KMS-11 (cell line): ENCODE data around the gene DOK7.
"Not testable (repeated sequence)": the region's sequence is repeated elsewhere in the genome, so short reads cannot be mapped to it uniquely, and the experiment has no call there.

ENCODE experiments used
- H2AFZ ChIP-seq: fragments of 200-600 bp; sonication (generic); 2 replicates; pipeline ENCODE4 v1.6.1; 2016; ENCODE audit warnings: antibody characterized with exemption, mixed run types, low read depth
- H3K27ac ChIP-seq: fragments of 200-600 bp; sonication (generic); 2 replicates; pipeline ENCODE4 v1.6.1; 2016; ENCODE audit warnings: mild to moderate bottlenecking, mixed run types
- H3K27me3 ChIP-seq: fragments of 200-600 bp; sonication (generic); 2 replicates; pipeline ENCODE4 v1.6.1; 2017; ENCODE audit warnings: mild to moderate bottlenecking, low read depth, mixed run types, moderate library complexity; ENCODE audit not compliant: insufficient read depth
- H3K36me3 ChIP-seq: fragments of 200-600 bp; sonication (generic); 2 replicates; pipeline ENCODE4 v1.6.1; 2017; ENCODE audit warnings: mild to moderate bottlenecking, mixed run types; ENCODE audit not compliant: insufficient read depth
- H3K4me1 ChIP-seq: fragments of 200-600 bp; sonication (generic); 2 replicates; pipeline ENCODE4 v1.6.1; 2016; ENCODE audit warnings: mild to moderate bottlenecking, low read depth, mixed run types; ENCODE audit not compliant: poor library complexity, severe bottlenecking
- H3K4me2 ChIP-seq: fragments of 200-600 bp; sonication (generic); 2 replicates; pipeline ENCODE4 v1.7.0; 2016; ENCODE audit warnings: mild to moderate bottlenecking, mixed run types
- H3K4me3 ChIP-seq: fragments of 200-600 bp; sonication (generic); IDR thresholded peaks from 2 replicates; pipeline ENCODE4 v1.6.1; 2017; ENCODE audit warnings: low read depth, low read length, mixed read lengths; ENCODE audit not compliant: insufficient read depth
- H3K79me2 ChIP-seq: fragments of 200-600 bp; sonication (generic); 2 replicates; pipeline ENCODE4 v1.6.1; 2016; ENCODE audit warnings: low read depth, mixed run types; ENCODE audit not compliant: insufficient read depth
- H3K9ac ChIP-seq: fragments of 200-600 bp; sonication (generic); 2 replicates; pipeline ENCODE4 v1.6.1; 2016; ENCODE audit warnings: mild to moderate bottlenecking, mixed run types
- H4K20me1 ChIP-seq: fragments of 200-600 bp; sonication (generic); 2 replicates; pipeline ENCODE4 v1.6.1; 2016; ENCODE audit warnings: mild to moderate bottlenecking, mixed run types; ENCODE audit not compliant: insufficient read depth
- TF ChIP-seq, protein P1 (sequence below): fragments of 200-600 bp; sonication (generic); conservative IDR thresholded peaks from 2 replicates; pipeline ENCODE4 v1.6.1; 2017; ENCODE audit warnings: low read depth, mild to moderate bottlenecking, antibody characterized with exemption, low read length, moderate library complexity, mixed read lengths

Gene DOK7

DNA sequence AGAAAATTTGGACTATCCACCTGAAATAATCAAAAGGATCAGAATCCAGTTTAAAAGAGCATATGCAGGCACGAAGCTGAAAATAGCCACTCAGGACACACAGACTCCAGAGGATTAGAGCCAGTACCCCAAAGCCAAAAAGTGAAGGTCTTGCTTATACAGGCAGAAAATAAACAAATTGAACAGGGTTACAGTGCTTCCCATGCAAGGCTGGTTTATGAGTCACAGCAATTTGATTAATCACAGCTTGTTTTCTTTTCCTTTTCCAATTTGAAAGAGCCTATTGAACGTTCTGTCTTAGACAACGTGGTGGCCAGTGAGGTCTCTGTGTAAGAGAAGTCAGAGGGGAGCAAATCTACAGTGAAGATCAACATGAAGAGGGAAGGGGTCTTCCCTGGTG, 11.2 kb upstream of the DOK7 start:
- Histone ChIP-seq H4K20me1 (no peaks in the 10 kb centered on the region), H3K79me2 (no peaks in the 10 kb centered on the region), H3K4me2 (no peak overlapping the region), H3K27ac (no peak overlapping the region), H3K4me1 (no peaks in the 10 kb centered on the region), H3K36me3 (no peaks in the 10 kb centered on the region), H3K4me3 (no peak overlapping the region), H3K9ac (no peak overlapping the region), H3K27me3 (peaks cover 4% of the 10 kb centered on the region; the same call in 1 of the 2 replicates), H2AFZ (no peak overlapping the region)
- TF ChIP-seq, protein P1, sequence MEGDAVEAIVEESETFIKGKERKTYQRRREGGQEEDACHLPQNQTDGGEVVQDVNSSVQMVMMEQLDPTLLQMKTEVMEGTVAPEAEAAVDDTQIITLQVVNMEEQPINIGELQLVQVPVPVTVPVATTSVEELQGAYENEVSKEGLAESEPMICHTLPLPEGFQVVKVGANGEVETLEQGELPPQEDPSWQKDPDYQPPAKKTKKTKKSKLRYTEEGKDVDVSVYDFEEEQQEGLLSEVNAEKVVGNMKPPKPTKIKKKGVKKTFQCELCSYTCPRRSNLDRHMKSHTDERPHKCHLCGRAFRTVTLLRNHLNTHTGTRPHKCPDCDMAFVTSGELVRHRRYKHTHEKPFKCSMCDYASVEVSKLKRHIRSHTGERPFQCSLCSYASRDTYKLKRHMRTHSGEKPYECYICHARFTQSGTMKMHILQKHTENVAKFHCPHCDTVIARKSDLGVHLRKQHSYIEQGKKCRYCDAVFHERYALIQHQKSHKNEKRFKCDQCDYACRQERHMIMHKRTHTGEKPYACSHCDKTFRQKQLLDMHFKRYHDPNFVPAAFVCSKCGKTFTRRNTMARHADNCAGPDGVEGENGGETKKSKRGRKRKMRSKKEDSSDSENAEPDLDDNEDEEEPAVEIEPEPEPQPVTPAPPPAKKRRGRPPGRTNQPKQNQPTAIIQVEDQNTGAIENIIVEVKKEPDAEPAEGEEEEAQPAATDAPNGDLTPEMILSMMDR, result no peak

DNA sequence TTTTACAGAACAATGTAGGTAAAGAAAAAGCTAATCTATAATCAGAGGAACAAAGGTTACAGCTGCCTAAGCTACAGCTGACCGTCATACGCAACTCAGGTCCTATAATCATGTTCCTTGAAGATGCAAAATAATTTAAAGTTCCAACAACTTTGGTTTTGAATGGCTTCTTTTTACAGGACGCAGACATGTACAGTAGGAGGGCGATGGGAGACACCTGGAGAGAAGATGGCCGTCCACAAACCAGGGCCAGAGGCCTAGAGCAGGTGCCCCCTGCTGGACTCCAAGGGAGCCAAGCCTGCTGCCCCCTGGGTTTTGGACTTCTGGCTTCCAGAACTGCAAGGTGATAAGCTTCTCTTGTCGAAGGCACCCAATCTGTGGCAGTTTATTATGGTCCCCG, 10.7 kb upstream of the DOK7 start:
- no peaks in the 10 kb centered on the region for H3K36me3 ChIP-seq
- TF ChIP-seq, protein P1, result no peak
- H3K4me2 ChIP-seq, result no peak overlapping the region
- no peaks in the 10 kb centered on the region for H3K79me2 ChIP-seq
- H4K20me1 ChIP-seq, result no peaks in the 10 kb centered on the region
- no peak overlapping the region for H3K9ac ChIP-seq
- H2AFZ ChIP-seq, result no peak overlapping the region
- no peaks in the 10 kb centered on the region for H3K4me1 ChIP-seq
- no peak overlapping the region for H3K27ac ChIP-seq
- no peak overlapping the region for H3K4me3 ChIP-seq
- H3K27me3 ChIP-seq, result peaks cover 8% of the 10 kb centered on the region; the same call in 1 of the 2 replicates

DNA sequence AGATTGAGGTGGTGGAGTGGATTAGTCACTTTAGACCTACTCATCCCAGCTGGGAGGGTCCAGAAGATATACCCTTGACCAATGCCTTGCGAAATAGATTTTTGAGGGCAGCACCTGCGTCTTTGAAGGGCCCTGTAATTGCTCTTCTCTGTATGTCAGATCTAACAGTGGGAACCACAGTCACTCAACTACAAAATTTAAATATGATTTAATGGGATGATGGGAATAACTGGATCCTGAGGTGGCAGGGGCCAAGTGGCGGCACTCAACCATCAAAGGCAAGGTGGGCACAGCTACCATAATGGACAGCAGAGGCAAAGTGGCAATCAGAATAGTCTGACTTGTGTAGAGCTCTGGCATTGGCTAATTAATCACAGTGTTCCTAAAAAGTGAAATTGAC, 7.5 kb upstream of the DOK7 start:
- not testable (repeated sequence) for H3K4me3 ChIP-seq, H3K4me2 ChIP-seq, H4K20me1 ChIP-seq, H3K79me2 ChIP-seq, H3K27me3 ChIP-seq, H3K36me3 ChIP-seq, H3K9ac ChIP-seq, H2AFZ ChIP-seq, H3K27ac ChIP-seq, H3K4me1 ChIP-seq

DNA sequence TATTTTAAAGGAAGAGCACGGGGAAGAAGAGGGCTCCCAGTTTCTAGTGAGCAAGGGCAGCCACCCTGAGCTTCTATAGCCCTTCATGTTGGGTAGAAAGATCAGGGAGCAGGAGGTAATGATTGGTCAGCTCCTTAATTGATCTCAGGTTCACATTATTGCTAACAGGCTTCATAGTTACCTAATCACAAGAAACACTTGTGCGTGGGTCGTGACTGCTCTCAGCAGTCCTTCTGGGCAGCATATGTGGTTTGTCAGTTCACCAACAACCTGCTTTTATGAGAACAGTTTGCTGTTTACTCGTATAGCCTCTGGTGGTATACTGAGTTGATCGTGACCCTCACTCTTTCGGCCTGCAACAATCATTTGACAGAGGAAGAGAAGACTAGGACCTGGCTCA, 4.7 kb upstream of the DOK7 start:
- no peaks in the 10 kb centered on the region for H3K36me3 ChIP-seq

DNA sequence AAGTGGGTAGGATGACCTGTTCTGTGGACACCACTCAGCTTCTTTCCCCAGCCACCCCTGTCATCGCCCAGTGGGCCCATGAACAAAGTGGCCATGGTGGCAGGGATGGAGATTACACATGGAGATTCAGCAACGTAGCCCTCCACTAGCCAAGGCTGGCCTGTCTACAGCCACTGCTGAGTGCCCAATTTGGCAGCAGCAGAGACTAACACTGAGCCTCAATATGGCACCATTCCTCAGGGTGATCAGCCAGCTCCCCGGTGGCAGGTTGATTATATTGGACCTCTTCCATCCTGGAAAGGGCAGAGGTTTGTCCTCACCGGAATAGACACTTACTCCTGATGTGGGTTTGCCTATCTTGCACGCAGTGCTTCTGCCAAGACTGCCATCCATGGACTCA, 4.0 kb upstream of the DOK7 start:
- H3K4me2 ChIP-seq, H2AFZ ChIP-seq, H3K79me2 ChIP-seq, H3K4me1 ChIP-seq, H3K9ac ChIP-seq, H3K27me3 ChIP-seq, H4K20me1 ChIP-seq, H3K27ac ChIP-seq, H3K36me3 ChIP-seq, H3K4me3 ChIP-seq: not testable (repeated sequence)

More for the DNA sequence above, 4.7 kb upstream of the DOK7 start:
- peaks cover 8% of the 10 kb centered on the region; the same call in 1 of the 2 replicates for H3K27me3 ChIP-seq
- no peaks in the 10 kb centered on the region for H4K20me1 ChIP-seq
- no peak overlapping the region for H3K4me2 ChIP-seq
- H3K27ac ChIP-seq, result no peak overlapping the region
- TF ChIP-seq, protein P1, result no peak
- H3K79me2 ChIP-seq, result no peaks in the 10 kb centered on the region
- H2AFZ ChIP-seq, result no peak overlapping the region
- no peaks in the 10 kb centered on the region for H3K4me1 ChIP-seq
- H3K4me3 ChIP-seq, result no peak overlapping the region
- no peak overlapping the region for H3K9ac ChIP-seq
